GM21515 (cell line): ENCODE results near the gene USP28.
"Not testable (repeated sequence)": the region's sequence is repeated elsewhere in the genome, so short reads cannot be mapped to it uniquely, and the experiment has no call there.

ENCODE experiments used
- ATAC-seq: cut with Tn5 transposase; IDR thresholded peaks from one replicate; pipeline ENCODE4 v1.9.1; 2021; ENCODE audit not compliant: unreplicated experiment

The USP28 gene

DNA sequence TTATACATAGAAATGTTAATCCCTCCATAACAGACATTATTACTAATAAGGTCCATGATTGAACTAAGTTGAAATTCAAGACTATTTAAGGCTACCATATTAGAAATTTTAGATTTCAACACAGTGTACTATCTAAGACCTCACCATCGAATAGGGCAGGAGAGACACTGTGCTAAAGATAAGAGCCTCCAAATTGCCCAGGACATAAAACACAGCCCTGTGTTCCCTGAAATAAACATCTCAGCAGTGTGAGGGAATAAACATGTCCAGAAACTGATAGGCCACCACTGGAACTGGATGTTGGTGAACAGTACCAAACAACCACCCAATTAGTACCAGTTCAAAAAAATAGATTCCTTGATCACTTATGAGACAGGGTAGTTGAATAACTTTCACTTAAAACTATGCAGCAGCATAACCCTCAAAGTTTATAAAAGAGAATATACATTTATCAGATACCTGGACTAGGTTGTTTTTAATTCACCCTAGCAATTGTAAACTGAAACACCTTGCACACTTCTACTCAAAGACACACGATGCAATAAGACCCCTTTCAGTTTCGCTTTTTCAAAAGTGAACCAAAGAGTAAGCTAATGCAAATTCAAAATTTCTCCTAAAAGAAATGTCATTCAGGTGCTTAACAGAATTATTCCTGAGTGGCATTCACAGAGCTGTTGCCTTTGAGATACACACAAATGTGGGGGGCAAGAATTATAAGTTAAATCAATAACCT is 34.3 kb downstream of the USP28 start:
- peak; percentile 41 for ATAC-seq

- peak; percentile 90 for ATAC-seq
These were observed 35.5 kb downstream of the USP28 start for GRCh38 chr11:113839842-113840241.

DNA sequence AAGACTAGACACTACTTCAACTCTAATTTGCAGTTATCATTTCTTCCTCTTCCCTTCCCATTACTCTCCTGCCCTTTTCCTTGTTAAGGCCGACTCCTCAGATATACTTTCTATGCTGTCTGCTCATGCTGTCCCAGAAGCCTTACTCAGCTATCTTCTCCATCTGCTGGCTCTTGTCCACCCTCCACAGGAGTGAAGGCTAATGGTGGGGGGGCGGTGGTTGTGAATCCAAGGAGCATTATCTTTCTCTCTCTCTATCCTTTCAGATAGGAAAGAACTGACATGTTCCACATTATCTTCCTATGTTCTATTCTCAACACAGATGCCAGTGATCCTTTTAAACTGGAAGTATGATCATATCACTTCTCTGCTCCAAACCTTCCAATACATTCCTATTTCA is 37.4 kb downstream of the USP28 start:
- ATAC-seq, result no peak

- ATAC-seq, result no peak
These were observed 40.1 kb downstream of the USP28 start for GRCh38 chr11:113835306-113835705.

DNA sequence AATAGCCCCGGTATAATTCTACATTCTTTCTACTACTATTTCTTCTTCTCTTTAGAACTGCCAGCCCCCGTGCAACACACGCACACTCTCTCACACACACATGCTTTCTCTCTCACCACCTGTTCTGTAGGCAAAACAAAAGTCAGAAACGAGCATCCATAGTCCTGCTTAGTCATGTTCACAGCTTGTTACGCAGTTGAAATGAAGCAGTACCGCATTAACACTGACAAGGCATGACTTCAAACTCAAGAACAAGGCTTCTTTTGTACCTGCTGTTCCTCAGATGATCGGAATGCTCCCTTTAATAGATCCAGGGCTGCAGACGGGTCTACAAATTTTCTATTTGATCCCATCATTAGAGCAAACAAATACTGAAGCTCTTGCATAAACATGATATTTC is 42.2 kb downstream of the USP28 start:
- ATAC-seq, result no peak

- ATAC-seq, result peak; percentile 93
These were observed 44.1 kb downstream of the USP28 start for GRCh38 chr11:113831314-113831713.

DNA sequence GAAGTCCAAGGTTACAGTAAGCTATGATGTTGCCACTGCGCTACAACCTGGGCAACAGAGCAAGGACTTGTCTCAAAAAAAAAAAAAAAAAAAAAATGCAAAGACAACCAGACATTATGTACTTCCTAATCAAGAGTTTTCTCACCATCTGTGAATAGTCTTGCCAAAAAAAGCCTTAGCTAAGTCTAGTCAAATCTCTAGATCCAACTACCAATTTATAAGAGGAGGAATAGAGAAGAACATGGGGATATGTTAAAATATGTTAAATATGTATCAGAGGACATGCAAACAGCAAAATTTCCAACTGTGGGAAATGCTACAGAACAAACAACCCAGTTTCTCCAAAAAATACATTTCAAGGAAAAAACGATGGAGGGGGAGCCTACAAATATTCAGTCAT is 45.6 kb downstream of the USP28 start:
- ATAC-seq, result no peak

DNA sequence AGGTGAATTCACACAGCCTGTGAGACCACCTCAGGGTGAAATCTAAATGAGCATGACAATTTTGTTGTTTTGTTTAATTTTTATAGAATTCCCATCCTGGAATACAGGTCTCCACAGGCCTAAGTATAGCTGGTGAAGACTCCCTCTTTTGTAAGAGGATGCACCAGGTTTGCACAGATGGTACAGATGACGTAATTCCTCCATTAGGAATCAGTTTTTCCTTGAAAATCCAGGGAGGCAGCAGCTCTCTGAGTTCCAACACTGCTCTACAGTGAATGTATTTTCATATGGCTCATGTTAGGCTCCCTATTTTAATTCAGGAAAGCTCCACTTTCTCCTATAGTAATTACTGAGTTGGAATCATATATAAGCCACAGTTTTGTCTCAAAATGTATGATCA is 47.2 kb downstream of the USP28 start:
- no peak for ATAC-seq

DNA sequence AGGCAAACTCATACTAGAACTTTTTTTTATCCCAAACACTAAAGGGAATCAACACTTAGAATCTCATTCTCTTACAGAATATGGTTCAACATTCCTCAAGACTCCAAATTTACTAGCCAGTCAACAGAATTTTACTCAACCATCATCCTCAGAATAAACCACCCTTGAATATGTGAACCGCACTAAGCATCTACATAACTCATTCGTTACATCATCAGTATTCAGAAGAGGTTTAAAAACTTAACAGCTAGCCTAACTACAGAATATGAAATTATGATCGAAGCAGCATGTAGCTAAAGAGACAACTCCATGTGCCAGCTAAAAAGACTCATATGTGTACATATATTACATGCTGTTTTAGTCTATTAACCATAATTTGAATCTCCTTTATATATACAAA is 47.9 kb downstream of the USP28 start:
- ATAC-seq, result no peak

DNA sequence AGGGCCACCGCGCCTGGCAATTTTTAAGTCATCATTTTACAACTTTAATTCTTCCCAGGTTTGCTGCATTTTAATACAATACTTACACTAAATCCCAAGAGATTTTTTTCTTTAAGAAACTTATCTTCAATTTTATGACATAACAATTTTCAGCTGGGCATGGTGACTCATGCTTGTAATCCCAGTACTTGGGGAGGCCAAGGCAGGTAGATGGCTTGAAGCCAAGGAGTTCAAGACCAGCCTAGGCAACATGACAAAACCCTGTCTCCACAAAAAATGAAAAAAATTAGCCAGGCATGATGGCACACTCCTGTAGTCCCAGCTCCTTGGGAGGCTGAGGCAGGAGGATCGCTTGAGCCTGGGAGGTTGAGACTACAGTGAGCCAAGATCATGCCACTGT is 56.9 kb downstream of the USP28 start:
- no peak for ATAC-seq

- ATAC-seq, result no peak
These were observed 57.7 kb downstream of the USP28 start for GRCh38 chr11:113817626-113818025.

GRCh38 chr11:113817162-113817561 is 58.2 kb downstream of the USP28 start:
- no peak for ATAC-seq

DNA sequence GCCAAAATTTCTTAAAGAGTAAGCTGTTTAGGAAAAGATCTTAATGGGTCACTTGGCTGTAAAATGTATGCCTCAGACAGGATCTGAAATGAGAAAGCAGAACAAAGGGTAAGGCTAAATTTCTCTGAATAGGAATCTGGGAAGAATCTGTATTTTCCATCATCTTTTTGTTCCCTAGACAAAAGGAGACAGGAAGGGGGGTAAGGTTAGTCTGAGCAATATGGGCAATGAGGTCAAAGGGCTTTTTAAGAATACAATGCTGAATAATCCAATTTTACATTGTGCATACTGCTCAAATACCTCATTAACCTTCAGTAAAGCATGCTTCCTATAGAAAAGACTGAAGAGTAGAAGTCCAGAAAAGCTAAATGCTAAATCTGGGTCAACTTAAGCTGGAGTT is 61.2 kb downstream of the USP28 start:
- no peak for ATAC-seq

DNA sequence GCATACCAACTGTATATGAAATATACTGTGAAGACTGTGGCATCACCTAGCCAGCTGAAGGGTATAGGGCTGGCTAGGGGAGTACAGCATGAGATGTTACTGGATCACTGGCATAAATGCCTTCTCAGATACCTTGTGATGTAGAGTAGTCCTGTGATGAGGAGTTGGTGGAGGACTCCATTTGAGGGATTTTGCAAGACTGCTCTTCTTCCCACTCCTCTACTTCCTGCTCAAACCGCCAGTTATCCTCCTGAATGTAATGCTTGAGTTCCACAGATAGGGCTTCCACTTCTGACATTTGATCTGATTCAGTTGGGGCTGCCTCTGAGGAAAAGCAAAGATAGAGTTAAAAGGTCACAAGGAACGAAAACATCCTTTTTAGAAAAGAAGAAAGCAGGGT is 66.4 kb downstream of the USP28 start:
- ATAC-seq, result no peak

DNA sequence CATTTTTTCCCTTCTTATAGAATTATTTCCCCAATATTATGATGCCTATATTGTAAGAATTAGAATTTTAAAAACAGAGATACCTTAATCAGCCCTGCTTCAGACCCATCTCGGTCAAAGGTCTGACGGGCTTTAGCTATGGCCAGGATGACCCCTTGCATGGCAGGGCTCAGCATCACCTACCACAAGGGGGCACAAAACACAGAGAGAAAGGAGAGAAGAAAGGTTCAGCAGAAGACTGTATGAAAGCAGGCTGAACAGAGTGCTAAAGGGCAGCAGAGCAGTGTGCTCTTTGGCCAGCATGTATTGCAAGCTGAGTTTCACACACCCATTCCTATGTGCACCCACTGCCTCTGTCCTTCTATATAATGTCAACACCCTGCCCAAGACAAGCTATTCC is 69.0 kb downstream of the USP28 start:
- ATAC-seq, result no peak

DNA sequence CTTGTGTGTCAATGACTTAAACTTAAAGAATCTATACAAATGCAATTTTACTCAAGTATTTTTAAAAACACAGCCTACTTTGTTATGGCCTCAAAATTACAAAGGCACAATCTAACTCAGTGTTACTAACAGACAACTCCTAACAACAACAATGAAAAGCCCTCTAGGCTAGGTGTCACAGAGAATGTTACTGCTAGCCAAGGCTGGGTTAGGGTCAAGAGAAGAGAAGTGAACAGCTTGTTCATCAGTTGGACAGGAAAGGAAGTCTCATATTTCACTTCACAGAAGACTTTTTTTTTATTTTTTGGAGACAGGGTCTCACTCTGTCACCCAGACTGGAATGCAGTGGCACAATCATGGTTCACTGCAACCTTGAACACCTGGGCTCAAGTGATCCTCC is 69.7 kb downstream of the USP28 start:
- ATAC-seq, result no peak

DNA sequence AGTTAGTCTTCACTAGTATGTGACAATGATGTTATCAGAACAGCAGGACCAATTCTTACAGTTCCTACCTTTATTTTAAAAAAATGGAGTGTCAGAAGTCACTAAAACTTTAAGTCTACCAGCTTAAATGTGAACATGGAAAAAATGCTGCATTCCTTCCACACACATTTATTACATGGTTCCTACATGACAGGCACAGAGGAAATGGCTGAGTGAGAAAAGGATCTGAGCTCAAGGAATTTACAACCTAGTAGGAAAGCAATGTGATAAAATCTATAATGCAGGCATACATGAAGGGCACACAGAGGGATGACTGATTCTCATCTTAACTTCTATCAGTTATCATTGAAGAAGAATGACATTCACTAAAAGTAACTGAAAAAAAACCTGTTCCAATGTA is 72.8 kb downstream of the USP28 start:
- ATAC-seq, result no peak

DNA sequence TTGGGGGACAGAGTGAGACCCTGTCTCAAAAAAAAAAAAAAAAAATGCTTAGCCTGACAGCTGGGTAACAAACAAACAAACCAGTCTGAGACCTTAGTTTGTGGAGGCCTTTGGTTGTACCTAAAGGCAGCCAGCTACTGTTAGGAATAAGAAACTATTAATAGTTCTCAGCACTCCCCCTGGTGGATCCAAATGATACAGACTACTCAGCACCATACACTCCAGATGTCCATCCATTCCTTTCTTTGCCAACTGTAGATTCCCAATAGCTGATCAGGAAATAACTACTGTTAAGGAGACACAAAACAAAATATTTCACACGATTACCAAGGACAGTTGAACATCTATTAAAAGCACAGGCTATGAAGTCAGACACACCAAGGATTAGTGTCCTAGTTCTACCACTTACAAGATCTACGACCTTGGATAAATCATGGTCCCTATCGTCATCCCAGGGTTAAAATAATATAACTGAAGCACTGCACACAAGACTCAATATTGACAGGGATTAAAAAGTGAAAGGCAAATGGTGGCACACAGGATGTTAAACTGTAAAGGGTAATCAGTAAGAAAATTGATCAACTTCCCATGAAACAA is 78.6 kb downstream of the USP28 start:
- no peak for ATAC-seq

DNA sequence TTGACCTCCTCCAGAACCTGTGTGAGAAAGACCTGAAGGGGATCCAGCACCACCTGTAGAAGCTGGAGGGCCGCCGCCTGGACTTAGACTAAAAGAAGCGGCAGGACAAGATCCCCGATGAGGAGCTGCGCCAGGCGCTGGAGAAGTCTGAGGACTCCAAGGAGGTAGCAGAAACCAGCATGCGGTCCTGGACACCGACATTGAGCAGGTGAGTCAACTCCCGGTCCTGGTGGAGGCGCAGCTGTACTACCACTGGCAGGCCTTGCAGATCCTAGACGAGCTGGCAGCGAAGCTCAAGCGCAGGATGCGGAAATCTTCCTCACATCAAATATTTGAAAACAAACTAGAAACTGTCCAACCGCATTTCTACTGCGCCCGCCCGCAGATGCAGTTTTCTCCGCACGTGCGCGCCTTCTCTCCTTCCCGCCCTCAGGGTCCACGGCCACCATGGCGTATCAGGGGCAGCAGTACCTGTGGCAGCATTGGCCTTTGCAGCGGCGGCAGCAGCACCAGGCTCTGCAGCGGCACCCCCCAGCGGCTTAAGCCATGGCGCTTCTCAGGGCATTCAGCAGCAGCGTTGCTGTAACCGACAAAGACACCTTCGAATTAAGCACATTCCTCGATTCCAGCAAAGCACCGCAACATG is 85.6 kb downstream of the USP28 start:
- no peak for ATAC-seq

DNA sequence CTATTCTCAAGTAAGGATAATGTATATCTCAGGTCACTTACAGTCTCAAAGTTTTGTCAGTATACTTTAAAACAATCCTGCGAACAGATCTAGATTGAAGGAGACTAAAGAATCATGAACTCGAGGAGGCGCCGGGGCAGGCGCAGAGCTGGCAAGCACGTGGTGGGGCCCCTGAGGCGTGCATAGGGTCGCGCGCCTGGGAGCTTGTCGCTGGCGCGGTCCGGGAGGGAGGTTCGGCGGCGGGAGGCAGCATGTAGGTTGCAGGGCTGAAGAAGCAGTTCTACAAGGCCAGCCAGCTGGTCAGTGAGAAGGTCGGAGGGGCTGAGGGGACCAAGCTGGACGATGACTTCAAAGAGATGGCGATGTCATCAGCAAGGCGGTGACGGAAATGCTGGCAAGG is 86.4 kb downstream of the USP28 start:
- not testable (repeated sequence) for ATAC-seq

DNA sequence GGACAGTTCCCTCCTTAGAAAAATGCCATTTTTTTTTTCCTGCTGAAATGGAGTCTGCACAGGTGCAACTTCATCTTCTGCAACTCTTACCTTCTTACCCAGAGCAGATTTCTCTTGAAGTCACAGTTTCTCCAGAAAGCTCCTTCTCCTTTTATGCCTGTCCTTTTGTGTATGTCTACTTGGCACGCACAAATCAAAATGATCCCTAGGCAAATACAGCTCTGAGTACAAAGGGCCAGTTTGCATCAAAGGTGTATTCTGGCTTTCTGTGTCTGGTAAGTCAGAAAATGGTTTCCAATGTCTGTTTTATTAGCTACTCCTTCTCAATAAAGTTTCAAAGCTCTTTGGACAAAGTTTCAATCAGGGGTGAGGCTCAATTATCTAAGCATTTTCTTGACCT is 93.2 kb downstream of the USP28 start:
- ATAC-seq, result no peak

DNA sequence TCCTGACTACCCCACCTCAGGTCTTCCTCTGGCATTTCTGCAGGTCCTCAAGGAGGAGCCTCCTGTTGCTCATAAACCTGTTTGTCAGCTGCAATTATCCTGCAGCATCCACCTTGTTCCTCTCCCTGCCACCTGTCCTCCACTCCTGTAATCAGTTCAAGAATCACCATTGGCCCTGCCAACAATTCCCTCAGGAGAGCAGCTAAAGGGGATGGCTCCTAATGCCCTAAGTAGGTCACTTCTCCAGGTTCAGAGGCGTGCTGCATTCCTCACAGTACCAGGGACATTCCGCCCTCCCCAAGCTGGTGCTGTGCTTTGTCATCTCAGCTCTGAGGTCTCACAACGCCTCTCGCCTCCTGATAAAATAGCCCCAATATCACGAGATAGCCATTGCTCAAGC is 93.7 kb downstream of the USP28 start:
- ATAC-seq, result no peak

GRCh38 chr11:113779496-113779895 is 95.9 kb downstream of the USP28 start, which contains the start of gene CLDN25:
CLDN25 (plus strand) TSS chr11:113779796; CDS start chr11:113779796, 0 bp downstream.
- no peak for ATAC-seq
